ENCODE results near the gene CA5A.

CA5A gene

GRCh38 chr16:87953308-87954215, 17.2 kb upstream of the CA5A start:
- peaks cover 6% of the 10 kb centered on the region; the same call in 1 of the 2 replicates for H3K36me3 ChIP-seq (ENCODE audit: insufficient read depth, low read length)
- no peak overlapping the region for H3K27ac ChIP-seq
- no peak for TF ChIP-seq EZH2 (IDR thresholded peaks at IDR 0.05)
- TF ChIP-seq FOXP2 (optimal IDR thresholded peaks at IDR 0.05; ENCODE audit: control extremely low read depth, extremely low read length, insufficient read depth): no peak
- TF ChIP-seq POLR2AphosphoS5 (IDR thresholded peaks at IDR 0.05; ENCODE audit: borderline replicate concordance, low read depth, low read length): no peak
- no peak overlapping the region for H3K4me3 ChIP-seq
- DNase-seq (ENCODE audit: low read depth, low spot score): no peak
- no peaks in the 10 kb centered on the region for H3K9me3 ChIP-seq (ENCODE audit: low read depth, low read length)
- H3K9ac ChIP-seq (ENCODE audit: insufficient read length): peak overlapping the region; percentile 37

GRCh38 chr16:87952751-87953150, 16.4 kb upstream of the CA5A start:
- peak overlapping the region; percentile 78 for H3K4me3 ChIP-seq

GRCh38 chr16:87951552-87952538, 15.5 kb upstream of the CA5A start:
- DNase-seq (ENCODE audit: low read depth, low spot score): no peak
- peak overlapping the region; percentile 78 for H3K27ac ChIP-seq

More at GRCh38 chr16:87952751-87953150, 16.4 kb upstream of the CA5A start:
- Histone ChIP-seq H3K27ac (no peak overlapping the region), H3K9ac (ENCODE audit: insufficient read length) (peak overlapping the region; percentile 93), H3K9me3 (ENCODE audit: low read depth, low read length) (no peaks in the 10 kb centered on the region), H3K36me3 (ENCODE audit: insufficient read depth, low read length) (peaks cover 6% of the 10 kb centered on the region; the same call in 1 of the 2 replicates)
- DNase-seq (ENCODE audit: low read depth, low spot score): no peak
- TF ChIP-seq POLR2AphosphoS5 (IDR thresholded peaks at IDR 0.05; ENCODE audit: borderline replicate concordance, low read depth, low read length) (no peak), FOXP2 (optimal IDR thresholded peaks at IDR 0.05; ENCODE audit: control extremely low read depth, extremely low read length, insufficient read depth) (no peak), EZH2 (IDR thresholded peaks at IDR 0.05) (no peak)

GRCh38 chr16:87950765-87951551, 14.6 kb upstream of the CA5A start, which contains the start of gene BANP:
Gene BANP, plus strand, starts transcription at chr16:87951434. Its CDS starts 23,682 bp downstream, at chr16:87975116.
- Histone ChIP-seq H3K4me3 (peak within 1 kb of the TSS; percentile 78), H3K36me3 (ENCODE audit: insufficient read depth, low read length) (peaks cover 6% of the 10 kb centered on the region; the same call in 1 of the 2 replicates), H3K9me3 (ENCODE audit: low read depth, low read length) (no peaks in the 10 kb centered on the region), H3K27ac (peak within 1 kb of the TSS; percentile 95), H3K9ac (ENCODE audit: insufficient read length) (peak within 1 kb of the TSS; percentile 93)
- peak; percentile 43 for TF ChIP-seq FOXP2 (optimal IDR thresholded peaks at IDR 0.05; ENCODE audit: control extremely low read depth, extremely low read length, insufficient read depth)
- TF ChIP-seq EZH2 (IDR thresholded peaks at IDR 0.05): no peak
- peak; percentile 53 for TF ChIP-seq POLR2AphosphoS5 (IDR thresholded peaks at IDR 0.05; ENCODE audit: borderline replicate concordance, low read depth, low read length)
- peak; percentile 79 for DNase-seq (ENCODE audit: low read depth, low spot score)

More at GRCh38 chr16:87951552-87952538, 15.5 kb upstream of the CA5A start:
- no peaks in the 10 kb centered on the region for H3K9me3 ChIP-seq (ENCODE audit: low read depth, low read length)
- H3K36me3 ChIP-seq (ENCODE audit: insufficient read depth, low read length): peaks cover 6% of the 10 kb centered on the region; the same call in 1 of the 2 replicates
- peak overlapping the region; percentile 93 for H3K9ac ChIP-seq (ENCODE audit: insufficient read length)
- TF ChIP-seq EZH2 (IDR thresholded peaks at IDR 0.05) (no peak), POLR2AphosphoS5 (IDR thresholded peaks at IDR 0.05; ENCODE audit: borderline replicate concordance, low read depth, low read length) (no peak), FOXP2 (optimal IDR thresholded peaks at IDR 0.05; ENCODE audit: control extremely low read depth, extremely low read length, insufficient read depth) (no peak)
- H3K4me3 ChIP-seq: peak overlapping the region; percentile 78

GRCh38 chr16:87949071-87949744, 12.9 kb upstream of the CA5A start:
- no peak overlapping the region for H3K27ac ChIP-seq
- H3K36me3 ChIP-seq (ENCODE audit: insufficient read depth, low read length): peaks cover 6% of the 10 kb centered on the region; the same call in 1 of the 2 replicates
- no peak for DNase-seq (ENCODE audit: low read depth, low spot score)
- no peak overlapping the region for H3K4me3 ChIP-seq
- H3K9me3 ChIP-seq (ENCODE audit: low read depth, low read length): no peaks in the 10 kb centered on the region
- no peak overlapping the region for H3K9ac ChIP-seq (ENCODE audit: insufficient read length)
- no peak for TF ChIP-seq EZH2 (IDR thresholded peaks at IDR 0.05)
- no peak for TF ChIP-seq POLR2AphosphoS5 (IDR thresholded peaks at IDR 0.05; ENCODE audit: borderline replicate concordance, low read depth, low read length)
- no peak for TF ChIP-seq FOXP2 (optimal IDR thresholded peaks at IDR 0.05; ENCODE audit: control extremely low read depth, extremely low read length, insufficient read depth)

- Histone ChIP-seq H3K36me3 (ENCODE audit: insufficient read depth, low read length) (peaks cover 5% of the 10 kb centered on the region; the same call in 1 of the 2 replicates), H3K9me3 (ENCODE audit: low read depth, low read length) (no peaks in the 10 kb centered on the region)
- TF ChIP-seq POLR2AphosphoS5 (IDR thresholded peaks at IDR 0.05; ENCODE audit: borderline replicate concordance, low read depth, low read length) (no peak), FOXP2 (optimal IDR thresholded peaks at IDR 0.05; ENCODE audit: control extremely low read depth, extremely low read length, insufficient read depth) (no peak), EZH2 (IDR thresholded peaks at IDR 0.05) (no peak)
These were observed 12.4 kb upstream of the CA5A start for GRCh38 chr16:87948735-87949070.

GRCh38 chr16:87948119-87948545, 11.8 kb upstream of the CA5A start:
- no peak overlapping the region for H3K9ac ChIP-seq (ENCODE audit: insufficient read length)
- H3K4me3 ChIP-seq: no peak overlapping the region
- DNase-seq (ENCODE audit: low read depth, low spot score): no peak
- TF ChIP-seq FOXP2 (optimal IDR thresholded peaks at IDR 0.05; ENCODE audit: control extremely low read depth, extremely low read length, insufficient read depth) (no peak), EZH2 (IDR thresholded peaks at IDR 0.05) (no peak), POLR2AphosphoS5 (IDR thresholded peaks at IDR 0.05; ENCODE audit: borderline replicate concordance, low read depth, low read length) (no peak)
- no peaks in the 10 kb centered on the region; the same call in 1 of the 2 replicates for H3K36me3 ChIP-seq (ENCODE audit: insufficient read depth, low read length)
- H3K27ac ChIP-seq: no peak overlapping the region
- no peaks in the 10 kb centered on the region for H3K9me3 ChIP-seq (ENCODE audit: low read depth, low read length)

More at GRCh38 chr16:87948735-87949070, 12.4 kb upstream of the CA5A start:
- Histone ChIP-seq H3K4me3 (no peak overlapping the region), H3K27ac (no peak overlapping the region), H3K9ac (ENCODE audit: insufficient read length) (no peak overlapping the region)
- DNase-seq (ENCODE audit: low read depth, low spot score): no peak
